SK-N-SH (cell line): ENCODE results near the gene CMC2. TPM values are rescaled to one million over a fixed set of nuclear protein-coding genes. Genes with fewer than 3 reads are reported as not detected.

Experiments
- CTCF ChIA-PET: fragments of 300-600, 350-600 bp; formaldehyde crosslinking; extraction: SDS; loops from one replicate; lab custom pipeline; 2021; lab: Yijun Ruan, JAX
- POLR2A ChIA-PET: fragments of 350-600 bp; sonication (Branson Sonifier 250); formaldehyde crosslinking; extraction: SDS; loops from one replicate; lab custom pipeline; 2020; ENCODE audit warnings: antibody characterized with exemption, inconsistent platforms; lab: Yijun Ruan, JAX
- DNase-seq: peaks from one replicate; pipeline ENCODE4 v3.0.0; 2012
- H2AFZ ChIP-seq: fragments of 200-600 bp; sonication (generic); 2 replicates; pipeline ENCODE4 v1.8.1; 2016; ENCODE audit warnings: antibody characterized with exemption, mild to moderate bottlenecking, low read depth
- H3F3A ChIP-seq: fragments of 200-600 bp; sonication (generic); replicated peaks from 2 replicates; pipeline ENCODE3; 2016; ENCODE audit warnings: antibody characterized with exemption, mild to moderate bottlenecking; ENCODE audit not compliant: insufficient read depth
- H3K27ac ChIP-seq, 2 experiments: fragments of 200-500 bp in 1 of 2; fragments of 200-600 bp in 1 of 2; sonication (Bioruptor generic) in 1 of 2; sonication (generic), shearing (Covaris generic) in 1 of 2; 2 replicates each; pipeline versions ENCODE4 v1.5.1 to v1.6.1; 2014 to 2016; ENCODE audit warnings: low read depth in 2 of 2, inconsistent platforms in 1 of 2, low read length in 1 of 2, mild to moderate bottlenecking in 1 of 2, mixed read lengths in 1 of 2
- H3K27me3 ChIP-seq: fragments of 200-600 bp; sonication (generic), shearing (Covaris generic); 2 replicates; pipeline ENCODE4 v1.6.1; 2016; ENCODE audit warnings: mixed run types; ENCODE audit not compliant: insufficient read depth
- H3K36me3 ChIP-seq, 2 experiments: fragments of 200-500 bp in 1 of 2; fragments of 200-600 bp in 1 of 2; sonication (Bioruptor generic) in 1 of 2; sonication (generic) in 1 of 2; replicated peaks in 1 of 2; 2 replicates each; pipeline versions ENCODE3 to v1.5.1; 2014 to 2016; ENCODE audit warnings: low read length in 1 of 2, mild to moderate bottlenecking in 1 of 2; ENCODE audit not compliant: insufficient read depth in 2 of 2, control insufficient read depth in 1 of 2
- H3K4me1 ChIP-seq, 2 experiments: fragments of 200-500 bp in 1 of 2; fragments of 200-600 bp in 1 of 2; sonication (Bioruptor generic) in 1 of 2; sonication (generic), shearing (Covaris generic) in 1 of 2; 2 replicates each; pipeline versions ENCODE4 v1.5.1 to v1.6.1; 2014 to 2016; ENCODE audit warnings: low read depth in 1 of 2, low read length in 1 of 2, mixed run types in 1 of 2; ENCODE audit not compliant: insufficient read depth in 2 of 2, control insufficient read depth in 1 of 2
- H3K4me2 ChIP-seq: fragments of 200-600 bp; sonication (generic), shearing (Covaris generic); 2 replicates; pipeline ENCODE4 v1.6.1; 2017; ENCODE audit warnings: mixed run types
- H3K4me3 ChIP-seq, 2 experiments: fragments of 200-500 bp in 1 of 2; fragments of 200-600 bp in 1 of 2; sonication (Bioruptor generic) in 1 of 2; sonication (generic), shearing (Covaris generic) in 1 of 2; 2 replicates each; pipeline versions ENCODE4 v1.5.1 to v1.8.1; 2014 to 2016; ENCODE audit warnings: low read depth in 2 of 2, inconsistent platforms in 1 of 2, low read length in 1 of 2, mild to moderate bottlenecking in 1 of 2, mixed read lengths in 1 of 2, moderate library complexity in 1 of 2
- H3K79me2 ChIP-seq: fragments of 200-600 bp; sonication (generic); 2 replicates; pipeline ENCODE4 v1.8.1; 2017; ENCODE audit warnings: mild to moderate bottlenecking; ENCODE audit not compliant: insufficient read depth
- H3K9ac ChIP-seq: fragments of 200-600 bp; sonication (generic); 2 replicates; pipeline ENCODE4 v1.6.1; 2017; ENCODE audit warnings: mixed run types
- H3K9me2 ChIP-seq: fragments of 200-600 bp; sonication (generic); 2 replicates; pipeline ENCODE4 v1.6.1; 2017; ENCODE audit warnings: mixed run types
- H3K9me3 ChIP-seq: fragments of 200-600 bp; sonication (generic); 2 replicates; pipeline ENCODE4 v1.6.1; 2017; ENCODE audit warnings: mixed run types, mild to moderate bottlenecking, moderate library complexity
- H4K20me1 ChIP-seq: fragments of 200-600 bp; sonication (generic); 2 replicates; pipeline ENCODE4 v1.6.1; 2017; ENCODE audit warnings: mild to moderate bottlenecking, mixed run types; ENCODE audit not compliant: insufficient read depth
- ELF1 ChIP-seq: IDR thresholded peaks from 2 replicates; pipeline ENCODE4 v1.4.0; 2012
- EP300 ChIP-seq, 2 experiments: IDR thresholded peaks; 2 replicates each; pipeline versions ENCODE4 v1.4.0 to v1.6.1; 2012; ENCODE audit warnings: borderline replicate concordance in 1 of 2, low read depth in 1 of 2, low read length in 1 of 2
- FOSL2 ChIP-seq: IDR thresholded peaks from 2 replicates; pipeline ENCODE4 v1.4.0; 2012; ENCODE audit warnings: low read depth, mild to moderate bottlenecking, moderate library complexity, borderline replicate concordance
- FOXM1 ChIP-seq: IDR thresholded peaks from 2 replicates; pipeline ENCODE4 v1.4.0; 2012; ENCODE audit warnings: low read depth, mild to moderate bottlenecking
- GABPA ChIP-seq: IDR thresholded peaks from 2 replicates; pipeline ENCODE4 v1.4.0; 2012; ENCODE audit warnings: low read depth, mild to moderate bottlenecking
- MAX ChIP-seq: IDR thresholded peaks from 2 replicates; pipeline ENCODE4 v1.4.0; 2012; ENCODE audit warnings: low read depth
- MEF2A ChIP-seq: IDR thresholded peaks from 2 replicates; pipeline ENCODE4 v1.4.0; 2012; ENCODE audit warnings: low read depth, borderline replicate concordance
- NFIC ChIP-seq: IDR thresholded peaks from 2 replicates; pipeline ENCODE4 v1.4.0; 2012; ENCODE audit warnings: borderline replicate concordance
- PBX3 ChIP-seq: IDR thresholded peaks from 2 replicates; pipeline ENCODE4; 2012
- POLR2AphosphoS5 ChIP-seq: IDR thresholded peaks from 2 replicates; pipeline ENCODE4 v1.6.1; 2012; ENCODE audit warnings: low read depth, low read length
- RAD21 ChIP-seq: IDR thresholded peaks from 2 replicates; pipeline ENCODE4 v1.6.1; 2012; ENCODE audit warnings: mild to moderate bottlenecking, low read length
- RFX5 ChIP-seq: IDR thresholded peaks from 2 replicates; pipeline ENCODE4 v1.6.1; 2012; ENCODE audit warnings: mild to moderate bottlenecking, improper control_type of control experiment, low read length
- RXRA ChIP-seq: IDR thresholded peaks from 2 replicates; pipeline ENCODE4 v1.4.0; 2012; ENCODE audit warnings: low read depth, mild to moderate bottlenecking, borderline replicate concordance
- SIN3A ChIP-seq: IDR thresholded peaks from 2 replicates; pipeline ENCODE4 v1.6.1; 2012; ENCODE audit warnings: low read depth, mild to moderate bottlenecking, low read length, moderate library complexity, borderline replicate concordance
- SMC3 ChIP-seq: IDR thresholded peaks from 2 replicates; pipeline ENCODE4 v1.6.1; 2012; ENCODE audit warnings: low read depth, low read length, improper control_type of control experiment
- TAF1 ChIP-seq: IDR thresholded peaks from 2 replicates; pipeline ENCODE4 v1.6.1; 2012; ENCODE audit warnings: low read depth, mild to moderate bottlenecking, low read length, moderate library complexity, borderline replicate concordance
- TCF12 ChIP-seq: IDR thresholded peaks from 2 replicates; pipeline ENCODE4 v1.4.0; 2012
- TEAD4 ChIP-seq: IDR thresholded peaks from 2 replicates; pipeline ENCODE4 v1.4.0; 2012; ENCODE audit warnings: mild to moderate bottlenecking, borderline replicate concordance; ENCODE audit not compliant: insufficient read depth
- USF1 ChIP-seq: IDR thresholded peaks from 2 replicates; pipeline ENCODE4 v1.4.0; 2012; ENCODE audit warnings: low read depth, borderline replicate concordance
- ZBTB33 ChIP-seq: IDR thresholded peaks from 2 replicates; pipeline ENCODE4 v1.4.0; 2012; ENCODE audit warnings: low read depth, borderline replicate concordance
- WGBS: methylation state at CpG from one replicate; pipeline ENCODE4 v1.1.6; 2017; ENCODE audit warnings: low lambda C conversion rate; 5-methylcytosine and 5-hydroxymethylcytosine counted together
- polyA plus RNA-seq, 3 experiments: library from polyadenylated mRNA; depleted of rRNA; stranded (reverse); fragments of >200 nt; gene quantifications; 2 replicates each; pipeline ENCODE4 v1.2.3, GENCODE V29; 2012

The CMC2 gene
- polyA plus RNA-seq, 1 of the 3 experiments (the other 2 are of a cell fraction), result 135 TPM

GRCh38 chr16:80990577-80990976 lies 16.1 kb downstream of the CMC2 start:
- Histone ChIP-seq H3K4me2 (no peak overlapping the region), H3F3A (peaks cover 23% of the 10 kb centered on the region), H3K9me3 (no peaks in the 10 kb centered on the region), H3K79me2 (peaks cover 91% of the 10 kb centered on the region), H3K9ac (no peak overlapping the region), H2AFZ (no peak overlapping the region), H3K4me1 (peaks cover 2 to 13% of the 10 kb centered on the region in 2 experiments; a peak in 3 of 4 replicates), H3K36me3 (peaks cover 0 to 5% of the 10 kb centered on the region in 2 experiments), H4K20me1 (no peaks in the 10 kb centered on the region), H3K4me3 (no peak overlapping the region), H3K27ac (no peak overlapping the region), H3K27me3 (no peaks in the 10 kb centered on the region), H3K9me2 (no peaks in the 10 kb centered on the region)
- no peak for TF ChIP-seq USF1
- no peak for TF ChIP-seq FOSL2
- TF ChIP-seq GABPA, result no peak
- TF ChIP-seq TCF12, result no peak
- no peak for TF ChIP-seq POLR2AphosphoS5
- TF ChIP-seq PBX3, result no peak
- no peak for TF ChIP-seq MEF2A
- TF ChIP-seq FOXM1, result no peak
- no peak for TF ChIP-seq SIN3A
- no peak for TF ChIP-seq NFIC
- TF ChIP-seq SMC3, result no peak
- TF ChIP-seq RXRA, result no peak
- TF ChIP-seq EP300 (IDR thresholded peaks at IDR 0.05; ENCODE audit: borderline replicate concordance in 1 of 2, low read depth in 1 of 2, low read length in 1 of 2), result no peak
- no peak for TF ChIP-seq MAX
- ChIA-PET POLR2A (no interaction called here), CTCF (interaction anchor here (1.9 to 3.1 kb wide), 2 partner anchors 14 to 16 kb away, joined by 8 to 9 read pairs; no protein-coding TSS in a partner anchor)
- 92% methylated on average over 3 of the region's 3 CpGs for WGBS
- no peak for DNase-seq

- Histone ChIP-seq H4K20me1 (no peaks in the 10 kb centered on the region), H2AFZ (no peak overlapping the region), H3K4me3 (no peak overlapping the region), H3K4me2 (no peak overlapping the region), H3K9me2 (no peaks in the 10 kb centered on the region), H3K9ac (no peak overlapping the region), H3K79me2 (peaks cover 86% of the 10 kb centered on the region), H3K4me1 (peaks cover 2 to 13% of the 10 kb centered on the region in 2 experiments; a peak in 3 of 4 replicates), H3K27ac (no peak overlapping the region), H3K9me3 (no peaks in the 10 kb centered on the region), H3K36me3 (peaks cover 0 to 5% of the 10 kb centered on the region in 2 experiments), H3K27me3 (no peaks in the 10 kb centered on the region), H3F3A (peaks cover 23% of the 10 kb centered on the region)
- ChIA-PET CTCF (interaction anchor here (1.9 to 3.1 kb wide), 2 partner anchors 14 to 16 kb away, joined by 8 to 9 read pairs; no protein-coding TSS in a partner anchor), POLR2A (interaction anchor here (0.9 kb wide), 1 partner anchor 88 kb away, joined by 3 read pairs; no protein-coding TSS in a partner anchor)
- TF ChIP-seq ELF1 (no peak), MEF2A (no peak), GABPA (no peak), ZBTB33 (no peak), RFX5 (no peak), SMC3 (no peak), TCF12 (no peak), TAF1 (no peak), RAD21 (no peak), POLR2AphosphoS5 (no peak), TEAD4 (no peak), USF1 (no peak), MAX (no peak)
- DNase-seq, result no peak
- WGBS, result 42% methylated on average over 2 of the region's 2 CpGs
Observed at GRCh38 chr16:80989801-80990200, 16.9 kb downstream of the CMC2 start.
